Stimulated activated naive CD4-positive, alpha-beta T cell (primary cell): ENCODE data around the gene PIGU.

ENCODE experiments used
- DNase-seq, 6 experiments: peaks; one replicate each; lab custom pipeline; 2025; lab: John Stamatoyannopoulos, UW

PIGU gene

DNA sequence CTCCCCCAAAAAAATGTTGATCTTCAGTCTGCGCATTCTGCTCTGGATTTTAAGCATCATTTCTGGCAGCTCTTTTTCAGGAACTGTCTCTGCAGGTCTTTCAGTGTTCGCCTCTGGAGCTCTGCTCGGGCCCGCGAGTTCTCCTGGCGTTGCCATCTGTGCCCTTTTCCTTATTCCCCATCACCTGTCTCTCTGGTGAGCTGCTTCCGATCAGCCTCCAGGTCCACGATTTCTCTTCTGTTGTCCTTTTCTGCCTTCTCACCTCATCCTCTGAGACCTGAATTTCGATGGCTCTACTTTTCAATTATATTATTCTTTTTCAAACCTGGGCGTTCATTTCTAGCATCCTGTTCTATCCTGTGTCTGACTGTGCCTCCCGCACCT lies 119.0 kb downstream of the PIGU start:
- no peak for DNase-seq

DNA sequence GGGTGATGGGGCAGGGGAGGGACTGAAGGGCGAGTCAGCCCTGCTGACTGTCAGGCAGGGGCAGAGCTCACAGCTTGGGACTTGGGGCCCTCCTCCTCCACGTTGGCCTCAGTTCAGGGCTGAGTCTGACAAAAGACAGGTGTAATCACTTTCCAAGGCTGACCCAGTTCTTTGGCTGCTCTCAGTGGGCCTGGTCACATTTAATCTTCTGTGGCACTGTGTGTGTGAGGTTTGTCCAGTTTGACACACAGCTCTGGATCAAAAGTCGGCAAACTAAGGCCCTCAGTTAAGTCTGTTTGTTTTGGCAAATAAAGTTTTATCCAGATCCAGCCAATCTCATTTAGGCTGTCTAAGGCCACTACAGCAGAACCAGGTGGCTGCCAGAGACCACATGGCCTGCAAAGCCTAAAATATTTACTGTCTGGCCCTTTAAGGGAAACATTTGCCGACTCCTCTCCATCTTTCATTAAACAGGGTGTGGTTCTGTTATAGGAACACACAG lies 123.5 kb downstream of the PIGU start:
- DNase-seq: no peak

DNA sequence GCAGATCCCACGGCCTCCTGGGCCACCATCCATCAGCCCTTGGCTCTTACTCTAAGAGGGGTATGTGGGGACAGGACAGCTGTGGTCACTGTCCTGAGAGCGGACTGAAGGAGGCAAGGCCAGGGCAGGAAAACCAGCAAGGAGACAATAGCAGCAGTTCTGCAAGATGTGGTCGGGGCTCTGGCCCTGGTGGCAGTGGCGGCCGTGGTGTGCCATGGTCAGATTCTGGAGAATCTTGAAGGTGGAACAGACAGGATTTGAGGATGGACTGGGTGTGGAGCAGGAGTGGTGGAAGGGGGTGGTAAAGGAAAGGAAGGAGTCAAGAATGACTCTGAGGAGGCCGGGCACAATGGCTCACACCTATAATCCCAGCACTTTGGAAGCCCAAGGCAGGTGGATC lies 124.3 kb downstream of the PIGU start:
- DNase-seq: no peak

DNA sequence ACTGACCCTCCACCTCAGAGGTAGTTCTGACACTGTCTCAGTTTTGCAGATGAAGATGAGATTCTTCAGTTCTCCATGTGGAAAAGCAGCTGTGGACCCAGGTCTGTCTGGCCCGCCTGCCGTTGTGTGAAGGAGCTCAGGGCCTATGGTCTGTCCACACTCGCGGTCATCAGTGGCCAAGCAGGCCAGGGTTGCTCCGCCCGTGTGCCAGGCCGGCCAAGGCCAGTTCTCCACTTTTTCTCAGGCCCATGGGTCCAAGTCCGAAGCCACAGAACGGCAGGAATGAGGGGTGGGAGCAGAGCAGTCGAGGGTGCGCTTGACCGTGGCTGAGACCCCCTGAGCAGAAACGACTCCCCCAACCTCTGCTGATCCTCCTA lies 127.0 kb downstream of the PIGU start:
- no peak for DNase-seq

DNA sequence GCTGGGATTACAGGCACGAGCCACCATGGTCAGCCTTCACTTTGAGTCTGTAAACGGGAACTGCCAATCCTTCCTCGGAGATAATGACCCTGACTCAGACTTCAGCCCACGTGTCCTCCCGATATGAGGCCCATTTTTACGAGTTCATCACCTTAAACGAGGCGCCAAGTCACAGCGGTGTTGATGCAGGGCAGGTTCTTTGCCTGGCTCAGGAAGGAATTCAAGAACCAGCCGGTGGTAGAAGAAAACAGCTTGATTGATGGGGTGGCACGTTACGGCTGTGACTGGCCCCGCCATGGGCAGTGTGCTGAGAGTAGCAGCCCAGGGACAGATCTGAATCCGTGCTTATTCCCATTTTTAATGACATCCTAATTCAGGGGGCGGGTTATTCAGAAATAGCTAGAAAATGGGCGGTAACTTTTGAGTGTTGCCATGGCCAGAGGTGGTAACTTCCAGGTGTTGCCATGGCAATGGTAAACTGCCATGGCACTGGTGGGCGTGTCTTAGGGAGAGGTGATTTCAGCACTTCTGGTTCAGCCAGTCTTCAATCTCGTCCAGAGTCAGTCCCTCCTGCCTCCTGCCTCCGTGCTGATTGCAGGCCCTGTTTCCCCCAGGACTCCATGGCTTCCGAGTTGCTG lies 127.5 kb downstream of the PIGU start:
- no peak for DNase-seq

DNA sequence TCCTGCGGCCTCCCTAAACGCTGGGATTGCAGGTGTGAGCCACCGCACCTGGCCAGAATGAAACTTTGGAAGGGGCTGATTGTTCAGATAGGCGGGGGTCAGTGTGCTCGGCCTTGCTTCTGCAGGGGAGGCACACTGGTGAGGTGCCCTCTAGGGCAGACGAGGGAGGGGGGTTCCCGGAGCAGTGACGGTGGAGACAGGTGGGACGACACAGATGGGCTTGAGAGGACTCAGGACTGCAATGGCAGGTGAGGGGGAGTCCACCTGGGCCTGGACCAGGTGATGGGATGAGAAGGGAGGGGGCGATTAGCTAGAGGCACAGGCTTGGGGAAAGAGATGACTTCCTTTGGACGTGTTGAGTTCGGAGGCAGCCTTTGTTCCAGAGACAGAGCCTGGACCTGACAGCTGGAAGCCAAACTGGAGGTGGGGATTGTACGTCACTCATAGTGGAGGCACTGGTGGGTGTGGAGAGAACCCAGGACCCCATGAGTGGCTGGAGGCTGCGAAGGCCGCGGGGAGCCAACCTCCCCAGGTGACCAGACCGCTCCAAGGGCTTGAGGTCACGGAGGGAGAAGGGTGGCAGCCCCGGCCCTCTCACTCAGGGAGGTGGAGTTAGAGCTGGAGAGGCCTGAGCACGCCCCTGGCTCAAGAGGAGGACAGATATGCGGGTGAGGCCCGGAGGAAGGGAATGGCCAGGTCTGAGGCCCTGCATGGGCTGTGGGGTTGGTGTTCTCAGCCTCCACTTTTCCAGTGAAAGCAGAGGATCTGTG lies 128.9 kb downstream of the PIGU start:
- DNase-seq: no peak

DNA sequence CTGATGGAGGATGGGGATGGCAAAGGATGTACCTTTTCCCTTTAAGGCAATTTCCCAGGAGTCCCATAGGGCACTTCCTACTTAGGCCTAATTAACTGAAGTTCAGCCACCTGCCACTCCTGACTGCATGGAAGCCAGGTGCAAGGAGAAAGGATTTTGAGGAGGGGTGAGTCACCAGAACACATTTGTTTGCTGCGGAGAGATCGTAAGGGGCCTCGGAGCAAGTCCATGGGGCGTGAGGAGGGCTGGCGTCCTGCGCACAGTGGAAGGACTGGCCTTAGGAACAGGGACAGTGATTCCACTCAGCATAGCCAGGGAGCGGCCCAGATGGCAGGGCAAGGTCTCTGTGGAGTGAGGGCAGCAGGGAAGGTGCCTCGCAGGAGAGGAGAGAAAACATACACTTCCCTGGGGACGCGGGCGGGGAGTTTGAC lies 130.1 kb downstream of the PIGU start:
- no peak for DNase-seq

DNA sequence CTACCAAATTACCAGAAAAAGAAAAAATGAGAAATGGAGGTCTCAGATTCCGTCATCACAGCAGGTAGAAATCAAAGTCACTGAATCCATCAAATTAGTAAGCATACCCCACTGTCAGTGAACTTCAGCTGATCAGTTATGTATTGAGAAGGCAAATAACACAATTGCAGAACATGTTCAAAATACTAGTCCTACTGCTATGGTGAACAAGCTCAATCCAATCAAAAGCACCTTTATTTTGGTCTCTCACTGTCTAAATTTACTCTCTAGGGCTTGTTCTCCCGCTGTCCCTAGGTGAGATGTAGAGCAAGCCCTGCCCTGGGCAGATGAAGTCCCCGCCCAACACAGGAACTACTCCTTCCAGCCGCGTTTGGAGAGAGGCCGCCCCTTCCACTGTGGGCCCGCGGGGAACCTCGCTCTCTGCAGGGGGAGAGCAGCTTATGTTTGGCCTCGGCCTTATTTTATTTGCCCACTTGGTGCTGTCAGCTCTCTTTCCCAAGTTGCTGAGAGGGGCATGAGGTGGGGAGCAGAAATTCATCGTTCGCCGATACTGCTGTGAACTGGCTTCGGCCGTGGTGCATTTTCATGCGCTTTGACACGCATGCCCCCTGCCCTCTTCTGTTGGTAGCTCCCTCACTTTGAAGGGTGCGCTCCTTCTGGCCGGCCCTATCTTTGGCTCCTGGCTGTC lies 132.6 kb downstream of the PIGU start:
- DNase-seq: peak in 4 of 6 experiments; percentile 25 to 86 (median 77)

DNA sequence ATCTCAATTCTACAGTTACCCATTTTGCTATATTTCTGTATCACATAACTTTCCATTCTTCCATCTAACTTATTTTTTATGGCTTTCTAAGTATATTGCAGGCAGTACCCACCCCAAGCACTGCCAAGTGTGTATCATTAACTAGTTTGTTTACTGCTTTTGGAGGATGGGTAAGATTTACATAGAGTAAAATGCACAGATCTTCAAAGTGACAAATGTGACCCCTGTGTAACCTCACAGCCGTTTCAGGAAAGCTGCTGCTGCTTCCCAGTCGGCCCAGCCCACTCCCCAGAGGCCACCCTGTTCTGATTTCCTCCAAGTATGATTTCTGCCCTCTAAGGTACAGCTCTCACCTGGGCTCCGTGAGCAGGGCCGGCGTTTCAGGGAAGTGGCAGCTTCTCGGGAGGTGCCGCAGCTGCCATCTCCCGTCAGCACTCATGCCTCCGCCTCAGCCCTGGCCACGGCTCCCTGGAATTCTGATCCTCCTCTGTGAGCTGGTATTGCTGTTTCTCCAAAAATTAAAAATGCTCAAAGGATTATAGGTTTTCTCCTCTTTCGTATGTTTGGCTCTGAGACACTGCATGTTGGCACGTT lies 133.3 kb downstream of the PIGU start:
- no peak for DNase-seq

DNA sequence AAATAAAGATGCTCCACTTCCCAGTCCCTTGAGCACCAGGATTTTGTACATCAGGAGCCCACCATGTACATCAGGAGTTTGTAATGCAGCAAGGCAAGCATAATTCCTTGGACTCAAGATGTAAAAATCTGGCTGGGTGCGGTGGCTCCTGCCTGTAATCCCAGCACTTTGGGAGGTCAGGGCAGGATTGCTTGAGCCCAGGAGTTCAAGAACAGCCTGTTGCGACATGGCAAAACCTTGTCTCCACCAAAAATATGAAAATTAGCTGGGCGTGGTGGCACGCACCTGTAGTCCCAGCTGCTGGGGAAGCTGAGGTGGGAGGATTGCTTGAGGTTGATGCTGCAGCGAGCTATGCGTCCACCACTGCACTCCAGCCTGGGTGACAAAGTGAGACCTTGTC lies 134.5 kb downstream of the PIGU start:
- DNase-seq: no peak

DNA sequence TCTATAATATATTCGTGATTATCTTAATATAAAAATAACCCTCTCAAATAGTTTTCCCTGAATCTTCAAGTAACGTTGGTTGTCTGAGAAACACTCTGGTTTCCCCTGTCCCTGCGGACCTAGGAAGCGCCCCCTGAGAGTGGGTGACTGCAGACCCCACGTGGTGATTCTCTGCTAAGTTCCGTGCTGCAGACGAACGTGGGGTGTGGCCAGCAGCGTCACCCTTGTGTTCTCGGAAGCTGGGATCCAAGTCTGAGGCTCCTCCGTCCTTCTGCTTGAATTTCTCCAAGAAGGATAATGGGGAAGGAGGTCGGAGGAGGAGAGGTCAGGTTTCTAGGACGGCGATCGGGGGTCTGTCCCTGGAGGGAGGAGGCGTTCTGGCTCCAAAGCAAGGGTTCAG lies 135.0 kb downstream of the PIGU start:
- DNase-seq: no peak

DNA sequence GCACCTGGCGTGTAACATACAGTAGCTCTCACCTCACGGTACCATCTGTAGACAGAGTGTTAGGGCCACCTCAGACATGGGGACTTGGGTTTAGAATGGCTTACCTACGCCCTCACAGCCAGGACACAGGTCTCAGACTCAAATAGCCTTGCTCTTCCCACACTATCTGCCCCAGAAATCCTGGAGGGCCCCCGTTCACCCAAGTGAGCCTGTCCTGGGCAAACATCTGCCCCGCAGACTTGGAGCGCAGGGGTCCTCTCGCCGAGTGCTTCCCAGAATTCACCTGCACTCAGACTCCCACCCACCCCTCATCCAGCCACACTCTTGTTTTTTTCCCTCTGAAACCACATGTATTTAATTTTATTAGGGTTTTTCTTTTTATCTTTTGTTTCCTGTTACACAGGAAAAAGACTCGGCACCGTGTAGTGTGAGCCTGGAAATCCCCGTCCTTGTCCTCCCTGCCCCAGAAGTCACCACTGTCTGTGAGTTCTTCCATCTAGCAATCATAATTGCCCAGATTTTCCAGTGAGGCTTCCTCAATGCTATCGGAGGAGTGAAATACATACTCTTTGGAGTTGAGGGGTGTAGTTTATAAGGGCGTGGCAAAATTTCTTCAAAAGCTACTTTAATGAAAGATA lies 135.5 kb downstream of the PIGU start:
- DNase-seq: no peak

DNA sequence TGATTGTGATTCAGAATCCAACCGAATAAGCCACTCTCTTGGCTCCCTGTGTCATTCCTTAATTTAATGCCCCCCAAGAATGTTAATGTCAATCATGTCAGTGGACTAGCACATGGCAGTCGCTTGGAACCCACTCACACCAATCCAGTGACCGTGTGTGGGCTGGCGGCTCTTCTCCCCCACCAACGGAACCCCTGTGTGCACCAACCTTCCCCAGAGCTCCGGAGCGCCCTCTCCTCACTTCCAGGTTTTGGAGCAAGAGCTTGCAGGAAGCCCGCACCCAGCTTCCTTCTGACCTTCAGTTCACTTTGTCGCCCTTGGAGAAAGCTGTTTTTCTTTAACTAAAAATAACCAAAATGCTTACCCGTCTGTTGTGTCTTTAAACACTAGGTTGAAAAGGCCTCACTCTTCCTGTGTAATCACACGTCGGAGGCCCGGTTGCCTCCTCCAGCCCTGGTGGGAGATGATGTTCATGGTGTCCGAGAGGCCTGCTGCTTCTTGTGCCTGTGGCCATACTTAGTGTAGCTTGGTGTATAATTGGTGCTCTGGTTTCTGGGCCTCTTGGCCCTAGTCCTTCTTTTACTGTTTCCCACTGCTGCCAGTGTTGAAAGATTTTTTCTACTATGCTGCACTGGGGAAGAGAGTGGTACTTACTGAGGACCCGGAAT lies 136.2 kb downstream of the PIGU start:
- DNase-seq: no peak

DNA sequence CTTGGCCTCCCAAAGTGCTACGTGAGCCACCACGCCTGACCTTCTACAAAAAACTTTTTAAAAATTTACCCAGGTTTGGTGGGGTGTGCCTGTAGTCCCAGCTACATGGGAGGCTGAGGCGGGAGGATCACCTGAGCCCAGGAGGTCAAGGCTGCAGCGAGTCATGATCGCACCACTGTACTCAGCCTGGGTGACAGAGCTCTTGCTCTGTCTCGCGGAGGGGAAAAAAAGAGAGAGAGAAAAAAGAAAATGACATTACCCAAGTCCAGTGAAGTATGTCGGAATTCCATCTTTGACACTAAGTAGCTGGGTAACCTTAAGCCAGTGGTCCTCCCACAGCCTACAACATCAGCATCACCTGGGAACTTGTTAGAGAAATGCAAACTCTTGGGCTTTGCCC lies 137.1 kb downstream of the PIGU start:
- no peak for DNase-seq

DNA sequence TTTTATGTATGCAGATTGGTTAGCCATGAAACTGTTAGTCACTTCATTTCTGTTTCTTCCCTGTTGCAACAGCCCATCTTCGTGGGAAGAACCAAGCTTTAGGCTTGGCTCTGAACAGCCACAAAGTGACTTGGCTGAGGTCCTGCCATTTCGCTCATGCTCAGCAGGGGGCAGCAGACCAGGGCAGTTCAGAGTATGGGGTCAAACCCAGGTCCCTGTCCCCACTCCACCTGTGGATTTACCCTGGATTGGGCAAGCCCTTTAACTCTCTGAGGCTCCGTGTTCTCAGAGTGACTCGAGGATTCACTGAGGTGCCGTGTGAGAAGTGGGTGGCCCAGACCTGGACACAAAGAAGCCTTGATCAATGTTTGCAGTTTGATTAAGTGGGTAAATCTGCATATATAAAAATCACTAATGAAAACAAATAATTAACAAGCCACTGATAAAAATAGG lies 138.2 kb downstream of the PIGU start:
- peak in 4 of 6 experiments; percentile 27 to 37 (median 31) for DNase-seq

DNA sequence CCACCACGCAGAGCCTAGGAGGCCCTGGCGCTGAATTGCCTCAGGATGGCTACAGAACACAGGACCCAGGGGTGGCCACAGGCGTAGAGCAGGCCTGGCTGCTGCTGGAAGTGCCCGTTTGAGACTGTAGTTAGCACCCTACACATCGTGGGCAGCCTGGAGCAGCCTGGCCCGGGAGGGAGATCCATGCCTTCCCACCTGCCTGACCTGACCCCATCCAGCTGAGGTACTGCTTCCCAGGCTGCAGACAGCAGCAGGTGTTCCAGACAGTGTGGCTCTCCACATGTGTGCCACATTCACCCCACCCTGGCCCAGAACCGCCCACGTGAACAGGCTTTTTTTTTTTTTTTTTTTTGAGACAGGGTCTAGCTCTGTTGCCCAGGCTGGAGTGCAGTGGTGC lies 139.2 kb downstream of the PIGU start:
- DNase-seq: no peak

DNA sequence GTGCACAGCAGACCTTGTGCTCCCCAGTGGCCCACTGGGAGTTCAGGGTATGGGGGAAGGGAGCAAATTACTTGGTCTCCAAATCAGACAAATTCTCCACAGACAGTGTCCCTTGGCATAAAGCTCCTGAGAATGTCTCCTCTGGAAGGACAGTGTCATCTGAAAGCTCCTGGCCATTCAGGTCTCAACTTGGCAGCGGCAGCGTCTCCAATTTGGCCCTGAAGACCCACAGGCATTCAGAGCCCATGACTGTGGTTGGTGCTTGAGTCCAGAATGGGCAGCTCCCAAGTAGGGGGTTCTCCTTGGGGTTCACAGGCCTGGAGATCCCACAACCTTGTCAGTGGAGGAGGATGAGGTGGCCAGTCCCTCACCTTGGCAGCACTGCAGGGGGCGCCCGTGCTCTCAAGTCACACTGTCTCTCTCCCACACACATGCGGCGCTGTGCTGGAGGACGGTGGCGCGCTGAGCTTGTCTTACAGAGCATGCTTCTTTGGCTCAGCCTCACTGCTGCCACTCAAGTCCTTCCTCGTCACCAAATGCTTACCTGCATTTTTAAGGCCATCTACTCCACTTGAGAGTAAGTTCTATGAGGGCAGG lies 140.0 kb downstream of the PIGU start:
- DNase-seq: peak in 4 of 6 experiments; percentile 4 to 15 (median 11)

DNA sequence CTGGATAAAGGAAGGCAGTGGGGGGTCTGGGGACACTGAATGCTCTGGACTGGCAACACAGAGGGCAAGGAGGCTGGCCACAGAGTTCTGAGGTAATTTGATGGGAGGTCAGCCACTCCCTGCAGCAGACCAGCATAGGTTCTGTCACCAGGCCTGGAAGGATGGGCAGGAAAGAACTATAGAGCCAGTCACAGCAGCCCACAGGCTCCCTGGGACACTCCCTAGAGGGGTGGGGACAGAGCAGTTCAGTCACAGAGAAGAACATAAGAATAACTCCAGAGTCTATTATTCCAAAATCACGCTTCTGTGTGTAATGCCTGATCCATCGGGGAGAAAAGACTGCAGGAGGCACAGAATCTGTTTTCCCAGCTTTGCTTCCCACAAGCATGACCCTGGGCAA lies 141.0 kb downstream of the PIGU start:
- DNase-seq: no peak

DNA sequence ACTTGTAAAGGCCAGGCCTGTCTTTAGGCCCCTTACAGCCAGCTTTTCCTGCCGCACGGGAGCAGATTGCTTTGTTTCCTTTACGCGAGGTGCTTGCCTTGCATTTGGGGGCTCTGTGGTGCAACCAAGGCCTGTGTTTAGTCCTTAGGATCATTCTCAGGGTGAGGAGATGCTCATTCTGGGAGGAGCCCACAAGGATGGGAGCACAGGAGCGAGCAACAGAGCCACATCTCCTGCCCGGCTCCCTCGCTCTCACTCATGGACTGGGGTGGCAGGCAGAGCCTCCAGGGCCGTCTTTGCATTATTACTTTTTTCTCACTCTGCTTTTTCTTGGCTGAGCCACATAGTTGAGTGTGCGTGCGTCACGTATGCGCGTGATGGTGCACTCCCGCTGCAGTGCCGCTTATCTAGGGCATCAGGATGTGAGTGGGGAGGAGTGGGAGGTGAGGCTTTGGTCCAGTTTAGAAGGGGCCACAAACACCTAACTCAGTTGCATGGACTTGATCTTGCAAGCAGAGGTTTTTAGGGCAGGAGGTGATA lies 141.5 kb downstream of the PIGU start:
- DNase-seq: no peak

DNA sequence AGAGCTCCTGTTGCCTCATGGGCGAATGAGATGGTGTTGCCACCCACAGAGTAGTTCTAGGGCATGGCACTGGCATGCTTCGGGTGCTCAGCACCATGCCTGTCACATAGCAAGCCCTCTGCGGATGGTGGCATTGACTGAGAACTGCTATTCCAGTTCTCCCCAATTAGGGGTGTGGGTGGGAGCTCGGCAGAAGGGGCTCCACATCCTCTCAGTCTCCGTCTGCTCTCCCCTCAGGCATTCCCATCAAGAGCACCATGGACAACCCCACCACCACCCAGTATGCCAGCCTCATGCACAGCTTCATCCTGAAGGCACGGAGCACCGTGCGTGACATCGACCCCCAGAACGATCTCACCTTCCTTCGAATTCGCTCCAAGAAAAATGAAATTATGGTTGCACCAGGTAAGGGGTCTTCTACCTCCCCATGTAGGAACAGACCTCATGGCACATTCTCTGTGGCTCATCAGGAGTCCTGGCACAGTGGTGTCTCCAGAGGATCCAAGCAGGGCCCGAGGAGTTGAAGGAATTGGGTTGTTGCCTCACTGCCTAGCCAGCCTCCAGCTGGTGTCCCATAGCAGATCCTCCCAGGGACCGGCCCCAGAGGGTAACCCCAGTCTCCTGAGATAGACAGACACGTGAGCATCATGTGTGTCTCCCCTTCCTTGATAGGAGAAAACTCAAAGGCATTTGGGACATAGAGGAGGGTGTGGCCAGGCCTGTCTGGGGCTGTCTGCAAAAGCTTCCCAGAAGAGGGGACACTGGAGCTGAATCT lies 142.3 kb downstream of the PIGU start:
- DNase-seq: no peak
